ENCODE data around the gene KIAA0513.

- no peak for TF ChIP-seq CTCF (IDR thresholded peaks at IDR 0.05 in 2 of 3, conservative IDR thresholded peaks at IDR 0.05 in 1 of 3; ENCODE audit: control insufficient read depth in 2 of 3, extremely low read depth in 1 of 3, insufficient read depth in 1 of 3, low read depth in 3 of 3, low read length in 3 of 3)
- no peak for TF ChIP-seq ATF7 (IDR thresholded peaks at IDR 0.05; ENCODE audit: low read depth)
- TF ChIP-seq ZNF24 (IDR thresholded peaks at IDR 0.05), result no peak
- no peak for TF ChIP-seq ZSCAN29 (IDR thresholded peaks at IDR 0.05)
- no peak for TF ChIP-seq RCOR1 (conservative IDR thresholded peaks at IDR 0.05; ENCODE audit: low read depth, low read length)
Measured at GRCh38 chr16:85037721-85038120, 10.1 kb downstream of the KIAA0513 start.

Data from GM12878 (cell line).